Panc1 (cell line): Measurements from ENCODE around the gene RNASE11. TPM values are rescaled to one million over a fixed set of nuclear protein-coding genes. Genes with fewer than 3 reads are reported as not detected.
"Not testable (repeated sequence)": the region's sequence is repeated elsewhere in the genome, so short reads cannot be mapped to it uniquely, and the experiment has no call there.

Experiments used
- ATAC-seq: fragments of 200-7000 bp; cut with Tn5 transposase; 2 replicates; pipeline ENCODE4 v1.9.1; 2020; ENCODE audit warnings: mild to moderate bottlenecking, moderate library complexity
- BruUV-seq: library from RNA; stranded (reverse); fragments of 400-500 nt; replicated peaks from 2 replicates; lab custom pipeline; 2021; lab: Mats Ljungman, UMichigan
- CTCF ChIA-PET: fragments of 300-600 bp; sonication (Branson Sonifier 250); formaldehyde crosslinking; loops from one replicate; lab custom pipeline; 2022; ENCODE audit warnings: antibody characterized with exemption; lab: Charles Lee
- POLR2A ChIA-PET: fragments of 300-600 bp; sonication (Branson Sonifier 250); formaldehyde crosslinking; loops from one replicate; lab custom pipeline; 2022; ENCODE audit warnings: antibody characterized with exemption; lab: Charles Lee
- DNase-seq: peaks from one replicate; pipeline ENCODE4 v3.0.0-alpha.2; 2010; ENCODE audit warnings: low read depth, low spot score
- H3K27ac ChIP-seq: 2 replicates; pipeline ENCODE4 v1.5.1; 2011; ENCODE audit warnings: mild to moderate bottlenecking, low read length, inconsistent platforms
- H3K27me3 ChIP-seq: fragments of 200-500 bp; sonication (Bioruptor generic); 2 replicates; pipeline ENCODE4 v1.6.0; 2014; ENCODE audit warnings: low read length, inconsistent platforms; ENCODE audit not compliant: control insufficient read depth, insufficient read depth
- H3K36me3 ChIP-seq: fragments of 200-500 bp; sonication (Bioruptor generic); 2 replicates; pipeline ENCODE4 v1.5.1; 2014; ENCODE audit warnings: inconsistent platforms, mild to moderate bottlenecking, low read length, moderate library complexity; ENCODE audit not compliant: control insufficient read depth, insufficient read depth
- H3K4me1 ChIP-seq: 2 replicates; pipeline ENCODE4 v1.5.1; 2011; ENCODE audit warnings: inconsistent platforms, mild to moderate bottlenecking, low read length, moderate library complexity; ENCODE audit not compliant: control insufficient read depth, insufficient read depth
- H3K4me3 ChIP-seq, 2 experiments: 2 replicates each; pipeline ENCODE4 v1.5.1; 2011 to 2012; ENCODE audit warnings: low read depth in 2 of 2, low read length in 2 of 2, mild to moderate bottlenecking in 2 of 2, inconsistent platforms in 1 of 2, moderate library complexity in 1 of 2
- H3K9me3 ChIP-seq: fragments of 200-500 bp; sonication (Bioruptor generic); 2 replicates; pipeline ENCODE4 v1.5.1; 2014; ENCODE audit warnings: low read depth, mild to moderate bottlenecking, inconsistent platforms, low read length, moderate library complexity; ENCODE audit not compliant: control insufficient read depth, insufficient read depth
- POLR2AphosphoS5 ChIP-seq: IDR thresholded peaks from 2 replicates; pipeline ENCODE4 v1.6.1; 2012; ENCODE audit warnings: mild to moderate bottlenecking, low read depth, low read length, moderate library complexity
- SIN3A ChIP-seq: IDR thresholded peaks from 2 replicates; pipeline ENCODE4 v1.6.1; 2012; ENCODE audit warnings: low read depth, mild to moderate bottlenecking, low read length, moderate library complexity, borderline replicate concordance; ENCODE audit not compliant: insufficient read depth
- TCF7L2 ChIP-seq: IDR thresholded peaks from 2 replicates; pipeline ENCODE4 v1.6.1; 2011; ENCODE audit warnings: mild to moderate bottlenecking, low read depth, low read length, inconsistent platforms
- in situ Hi-C: cut with HindIII; loops from 2 replicates; pipeline ENCODE4 v1.10.0; 2016; ENCODE audit warnings: low sequenced_read_pairs, low pct_unique_long_range_greater_than_20kb
- intact Hi-C: fragments of 100-400 bp; cut with micrococcal nuclease; formaldehyde crosslinking; loops from one replicate; pipeline ENCODE4 v1.10.0; 2022; ENCODE audit not compliant: unreplicated experiment
- total RNA-seq: library from RNA; stranded (reverse); gene quantifications from one replicate; pipeline ENCODE4 v1.2.1, GENCODE V29; 2021; ENCODE audit not compliant: unreplicated experiment
- TF ChIP-seq, protein P1 (sequence below): fragments of 450-650 bp; IDR thresholded peaks from 2 replicates; pipeline ENCODE4 v1.5.1; 2017; ENCODE audit warnings: mild to moderate bottlenecking
- TF ChIP-seq, protein P2 (sequence below), 2 experiments: IDR thresholded peaks; 2 replicates each; pipeline ENCODE4 v1.6.1; 2011 to 2012; ENCODE audit warnings: low read depth in 2 of 2, control low read depth in 1 of 2, low read length in 1 of 2, mild to moderate bottlenecking in 1 of 2, moderate library complexity in 1 of 2; ENCODE audit not compliant: insufficient read depth in 1 of 2

The RNASE11 gene
- total RNA-seq, 1 experiment from 2014 or later, result not detected

DNA sequence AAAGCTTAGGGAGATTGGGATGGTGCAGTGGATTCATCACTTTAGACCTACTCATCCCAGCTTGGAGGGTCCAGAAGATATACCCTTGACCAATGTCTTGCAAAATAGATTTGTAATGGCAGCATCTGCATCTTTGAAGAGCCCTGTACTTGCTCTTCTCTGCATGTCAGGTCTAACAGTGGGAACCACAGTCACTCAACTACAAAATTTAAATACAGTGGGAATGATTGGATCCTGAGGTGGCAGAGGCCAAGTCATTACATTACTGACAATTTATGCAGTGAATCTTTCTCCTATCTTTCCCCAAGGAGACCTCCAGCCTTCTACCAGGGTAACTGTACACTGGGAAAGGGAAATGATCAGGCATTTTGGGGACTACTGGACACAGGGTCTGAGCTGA, 18.7 kb downstream of the RNASE11 start:
- in situ Hi-C loops, result no loop called here
- intact Hi-C loops, result no loop called here
- Histone ChIP-seq H3K9me3 (no peaks in the 10 kb centered on the region), H3K36me3 (no peaks in the 10 kb centered on the region), H3K4me3 (no peak overlapping the region), H3K27me3 (no peaks in the 10 kb centered on the region), H3K27ac (no peak overlapping the region), H3K4me1 (no peaks in the 10 kb centered on the region)
- TF ChIP-seq, protein P1, sequence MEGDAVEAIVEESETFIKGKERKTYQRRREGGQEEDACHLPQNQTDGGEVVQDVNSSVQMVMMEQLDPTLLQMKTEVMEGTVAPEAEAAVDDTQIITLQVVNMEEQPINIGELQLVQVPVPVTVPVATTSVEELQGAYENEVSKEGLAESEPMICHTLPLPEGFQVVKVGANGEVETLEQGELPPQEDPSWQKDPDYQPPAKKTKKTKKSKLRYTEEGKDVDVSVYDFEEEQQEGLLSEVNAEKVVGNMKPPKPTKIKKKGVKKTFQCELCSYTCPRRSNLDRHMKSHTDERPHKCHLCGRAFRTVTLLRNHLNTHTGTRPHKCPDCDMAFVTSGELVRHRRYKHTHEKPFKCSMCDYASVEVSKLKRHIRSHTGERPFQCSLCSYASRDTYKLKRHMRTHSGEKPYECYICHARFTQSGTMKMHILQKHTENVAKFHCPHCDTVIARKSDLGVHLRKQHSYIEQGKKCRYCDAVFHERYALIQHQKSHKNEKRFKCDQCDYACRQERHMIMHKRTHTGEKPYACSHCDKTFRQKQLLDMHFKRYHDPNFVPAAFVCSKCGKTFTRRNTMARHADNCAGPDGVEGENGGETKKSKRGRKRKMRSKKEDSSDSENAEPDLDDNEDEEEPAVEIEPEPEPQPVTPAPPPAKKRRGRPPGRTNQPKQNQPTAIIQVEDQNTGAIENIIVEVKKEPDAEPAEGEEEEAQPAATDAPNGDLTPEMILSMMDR, result no peak
- no peak for TF ChIP-seq POLR2AphosphoS5
- BruUV-seq, result no TSS peak
- ChIA-PET POLR2A (no interaction called here), CTCF (no interaction called here)
- no peak for DNase-seq
- no peak for ATAC-seq

DNA sequence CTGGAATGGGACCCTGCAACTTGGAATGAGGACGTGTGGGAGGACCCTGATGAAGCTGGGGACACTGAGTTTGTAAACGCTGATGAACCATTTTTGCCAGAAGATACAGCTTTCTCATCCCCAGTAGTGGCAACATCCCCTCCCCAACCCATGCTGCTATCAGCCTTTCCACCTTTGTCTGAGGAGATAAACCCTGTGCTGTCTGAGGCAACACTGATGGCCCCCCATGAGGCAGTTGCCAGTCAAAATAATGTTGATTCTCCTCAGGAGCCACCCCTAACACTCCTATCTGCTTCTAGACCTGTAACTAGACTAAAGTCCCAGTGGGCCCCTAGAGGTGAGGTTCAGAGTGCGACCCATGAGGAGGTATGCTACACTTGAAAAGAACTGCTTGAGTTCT, 19.4 kb downstream of the RNASE11 start:
- CTCF ChIA-PET, result no interaction called here
- intact Hi-C loops, result no loop called here

DNA sequence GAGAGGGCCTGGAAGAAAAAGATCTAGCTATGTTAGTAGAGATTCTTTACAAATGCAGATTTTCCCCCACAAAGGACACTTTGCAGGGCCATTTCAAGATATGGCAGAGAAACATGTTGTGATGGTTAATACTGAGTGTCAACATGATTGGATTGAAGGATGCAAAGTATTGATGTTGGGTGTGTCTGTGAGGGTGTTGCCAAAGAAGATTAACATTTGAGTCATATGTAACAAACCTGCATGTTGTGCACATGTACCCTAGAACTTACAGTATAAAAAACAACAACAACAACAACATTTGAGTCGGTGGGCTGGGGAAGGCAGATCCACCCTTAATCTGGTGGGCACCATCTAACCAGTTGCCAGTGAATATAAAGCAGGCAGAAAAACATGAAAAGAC, 20.6 kb downstream of the RNASE11 start:
- H3K4me3 ChIP-seq, CTCF ChIA-PET, in situ Hi-C loops, H3K27me3 ChIP-seq, H3K9me3 ChIP-seq, intact Hi-C loops, H3K4me1 ChIP-seq, BruUV-seq, DNase-seq, H3K27ac ChIP-seq, ATAC-seq, H3K36me3 ChIP-seq, POLR2A ChIA-PET: not testable (repeated sequence)

More for the DNA sequence above, 19.4 kb downstream of the RNASE11 start:
- Histone ChIP-seq H3K27me3 (no peaks in the 10 kb centered on the region), H3K4me3 (no peak overlapping the region), H3K27ac (no peak overlapping the region), H3K4me1 (no peaks in the 10 kb centered on the region), H3K9me3 (no peaks in the 10 kb centered on the region), H3K36me3 (no peaks in the 10 kb centered on the region)
- ATAC-seq (no peak), DNase-seq (no peak)
- TF ChIP-seq, protein P2, sequence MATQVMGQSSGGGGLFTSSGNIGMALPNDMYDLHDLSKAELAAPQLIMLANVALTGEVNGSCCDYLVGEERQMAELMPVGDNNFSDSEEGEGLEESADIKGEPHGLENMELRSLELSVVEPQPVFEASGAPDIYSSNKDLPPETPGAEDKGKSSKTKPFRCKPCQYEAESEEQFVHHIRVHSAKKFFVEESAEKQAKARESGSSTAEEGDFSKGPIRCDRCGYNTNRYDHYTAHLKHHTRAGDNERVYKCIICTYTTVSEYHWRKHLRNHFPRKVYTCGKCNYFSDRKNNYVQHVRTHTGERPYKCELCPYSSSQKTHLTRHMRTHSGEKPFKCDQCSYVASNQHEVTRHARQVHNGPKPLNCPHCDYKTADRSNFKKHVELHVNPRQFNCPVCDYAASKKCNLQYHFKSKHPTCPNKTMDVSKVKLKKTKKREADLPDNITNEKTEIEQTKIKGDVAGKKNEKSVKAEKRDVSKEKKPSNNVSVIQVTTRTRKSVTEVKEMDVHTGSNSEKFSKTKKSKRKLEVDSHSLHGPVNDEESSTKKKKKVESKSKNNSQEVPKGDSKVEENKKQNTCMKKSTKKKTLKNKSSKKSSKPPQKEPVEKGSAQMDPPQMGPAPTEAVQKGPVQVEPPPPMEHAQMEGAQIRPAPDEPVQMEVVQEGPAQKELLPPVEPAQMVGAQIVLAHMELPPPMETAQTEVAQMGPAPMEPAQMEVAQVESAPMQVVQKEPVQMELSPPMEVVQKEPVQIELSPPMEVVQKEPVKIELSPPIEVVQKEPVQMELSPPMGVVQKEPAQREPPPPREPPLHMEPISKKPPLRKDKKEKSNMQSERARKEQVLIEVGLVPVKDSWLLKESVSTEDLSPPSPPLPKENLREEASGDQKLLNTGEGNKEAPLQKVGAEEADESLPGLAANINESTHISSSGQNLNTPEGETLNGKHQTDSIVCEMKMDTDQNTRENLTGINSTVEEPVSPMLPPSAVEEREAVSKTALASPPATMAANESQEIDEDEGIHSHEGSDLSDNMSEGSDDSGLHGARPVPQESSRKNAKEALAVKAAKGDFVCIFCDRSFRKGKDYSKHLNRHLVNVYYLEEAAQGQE (IDR thresholded peaks at IDR 0.05; ENCODE audit: insufficient read depth in 1 of 2, low read depth in 2 of 2, low read length in 1 of 2), result no peak
- TF ChIP-seq, protein P1, result no peak
- TF ChIP-seq SIN3A, result no peak
- no peak for TF ChIP-seq POLR2AphosphoS5
- TF ChIP-seq TCF7L2, result no peak
- in situ Hi-C loops, result no loop called here
- POLR2A ChIA-PET, result no interaction called here
- BruUV-seq, result no TSS peak
